Hematopoietic multipotent progenitor cell treated with erythropoietin and hydrocortisone succinate and interleukin-3 and kit ligand, for 17 days (in vitro differentiated cells): Measurements from ENCODE around the gene TM9SF4.
A peak's percentile ranks its signal among the peaks of the same experiment; 100 is the strongest.
"Not testable (repeated sequence)": the region's sequence is repeated elsewhere in the genome, so short reads cannot be mapped to it uniquely, and the experiment has no call there.

Source experiments
- DNase-seq: peaks from one replicate; pipeline ENCODE4 v3.0.0-alpha.2; 2015; ENCODE audit warnings: low spot score

Gene TM9SF4

GRCh38 chr20:32089637-32090362, 19.7 kb upstream of the TM9SF4 start:
- DNase-seq = no peak

- DNase-seq = peak; percentile 62
These were observed 17.6 kb upstream of the TM9SF4 start for GRCh38 chr20:32091888-32092346.

DNA sequence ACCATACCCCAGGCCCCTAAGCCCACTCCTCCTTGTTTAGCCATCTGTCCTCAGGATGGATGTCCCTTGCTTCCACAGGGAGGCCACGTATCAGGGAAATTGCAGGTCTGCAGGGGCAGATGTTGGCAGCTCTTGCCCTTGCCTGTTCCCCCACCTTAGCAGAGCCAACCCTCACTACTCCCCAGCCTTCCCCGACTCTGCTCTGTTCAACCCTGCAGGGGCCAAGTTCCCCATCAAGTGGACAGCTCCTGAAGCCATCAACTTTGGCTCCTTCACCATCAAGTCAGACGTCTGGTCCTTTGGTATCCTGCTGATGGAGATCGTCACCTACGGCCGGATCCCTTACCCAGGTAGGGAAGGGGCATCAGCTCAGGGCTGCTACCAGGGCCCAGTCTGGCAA, 10.7 kb upstream of the TM9SF4 start:
- DNase-seq = no peak

DNA sequence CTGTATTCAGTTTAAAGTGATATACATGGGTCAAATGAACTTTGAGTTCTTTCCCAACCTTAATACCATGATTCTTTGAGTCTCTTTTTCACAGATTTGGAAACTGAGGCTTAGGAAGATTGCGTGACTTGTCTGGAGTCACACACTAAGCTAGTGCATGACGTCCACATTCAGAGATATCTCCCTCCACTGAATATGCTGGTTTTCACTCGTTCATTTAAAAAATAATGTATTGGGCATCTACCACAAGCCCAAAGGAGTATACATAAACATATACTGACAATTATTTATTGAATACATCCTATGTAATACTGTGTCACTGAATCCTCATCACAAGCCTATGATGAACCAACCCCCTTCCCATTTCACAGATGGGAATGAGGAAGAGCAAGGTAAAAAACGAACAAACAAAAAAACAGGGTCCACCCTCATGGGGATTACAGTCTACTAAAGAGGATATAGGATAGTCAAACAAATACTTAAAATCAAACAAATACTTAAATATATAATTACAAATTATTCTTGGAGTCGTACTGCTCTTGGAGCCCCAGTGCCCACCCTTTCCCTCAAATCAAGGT, 611 bp upstream of the TM9SF4 start:
- no peak for DNase-seq

DNA sequence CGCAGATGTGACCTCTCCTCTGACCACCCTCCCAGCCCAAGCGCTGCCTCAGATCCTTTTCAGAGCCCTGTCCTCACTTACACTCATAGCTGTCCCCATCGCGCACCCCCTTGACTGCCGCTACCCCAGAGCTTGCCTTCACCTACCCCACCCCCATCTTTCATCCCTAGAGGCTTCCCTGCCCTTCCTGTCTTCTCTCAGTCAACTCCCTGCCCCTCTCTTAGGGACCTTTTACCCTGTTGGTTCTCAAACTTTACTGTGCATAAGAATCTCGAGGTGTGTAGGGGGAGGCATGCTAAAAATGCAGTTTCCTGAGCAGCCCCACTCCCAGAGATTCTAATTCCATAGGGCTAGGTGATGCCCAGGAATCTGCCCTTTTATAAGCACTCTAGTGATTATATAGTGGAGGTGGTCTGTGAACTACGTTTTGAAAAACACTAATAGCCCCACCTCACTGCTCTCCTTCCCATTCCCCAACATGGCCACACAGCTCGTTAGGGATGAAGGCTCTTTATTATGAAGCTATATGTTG, 725 bp downstream of the TM9SF4 start:
- no peak for DNase-seq

GRCh38 chr20:32110727-32111126, 1.2 kb downstream of the TM9SF4 start:
- DNase-seq = no peak

GRCh38 chr20:32111156-32111686, 1.7 kb downstream of the TM9SF4 start:
- no peak for DNase-seq

GRCh38 chr20:32111753-32112152, 2.2 kb downstream of the TM9SF4 start:
- DNase-seq = no peak

GRCh38 chr20:32112841-32113240, 3.3 kb downstream of the TM9SF4 start:
- DNase-seq = no peak

DNA sequence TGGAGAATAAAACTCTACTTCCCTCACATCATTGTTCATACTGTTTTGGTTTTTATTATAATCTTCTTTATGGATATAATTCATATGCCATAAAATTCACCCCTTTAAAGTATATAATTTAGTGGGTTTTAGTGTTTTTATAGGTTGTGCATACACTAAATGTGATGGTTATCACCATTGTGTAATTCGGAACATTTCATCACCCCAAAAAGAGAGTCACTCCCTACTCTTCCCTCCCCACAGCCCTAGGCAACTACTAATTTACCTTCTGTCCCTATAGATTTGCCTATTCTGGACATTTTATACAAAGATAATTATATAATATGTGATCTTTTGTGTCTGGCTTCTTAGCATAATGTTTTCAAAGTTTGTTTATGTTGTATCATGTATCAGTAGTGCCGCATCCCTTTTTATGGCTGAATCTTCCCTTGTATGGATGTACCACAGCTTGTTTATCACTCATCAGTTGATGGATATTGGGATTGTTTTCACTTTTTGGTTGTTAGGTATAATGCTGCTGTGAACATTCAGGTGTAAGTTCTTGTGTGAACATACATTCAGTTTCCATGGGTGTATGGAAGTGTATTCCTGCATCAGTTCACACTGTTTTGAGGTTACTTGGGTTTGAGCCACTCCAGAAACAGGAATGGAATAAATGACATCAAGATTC, 4.2 kb downstream of the TM9SF4 start:
- DNase-seq = no peak

DNA sequence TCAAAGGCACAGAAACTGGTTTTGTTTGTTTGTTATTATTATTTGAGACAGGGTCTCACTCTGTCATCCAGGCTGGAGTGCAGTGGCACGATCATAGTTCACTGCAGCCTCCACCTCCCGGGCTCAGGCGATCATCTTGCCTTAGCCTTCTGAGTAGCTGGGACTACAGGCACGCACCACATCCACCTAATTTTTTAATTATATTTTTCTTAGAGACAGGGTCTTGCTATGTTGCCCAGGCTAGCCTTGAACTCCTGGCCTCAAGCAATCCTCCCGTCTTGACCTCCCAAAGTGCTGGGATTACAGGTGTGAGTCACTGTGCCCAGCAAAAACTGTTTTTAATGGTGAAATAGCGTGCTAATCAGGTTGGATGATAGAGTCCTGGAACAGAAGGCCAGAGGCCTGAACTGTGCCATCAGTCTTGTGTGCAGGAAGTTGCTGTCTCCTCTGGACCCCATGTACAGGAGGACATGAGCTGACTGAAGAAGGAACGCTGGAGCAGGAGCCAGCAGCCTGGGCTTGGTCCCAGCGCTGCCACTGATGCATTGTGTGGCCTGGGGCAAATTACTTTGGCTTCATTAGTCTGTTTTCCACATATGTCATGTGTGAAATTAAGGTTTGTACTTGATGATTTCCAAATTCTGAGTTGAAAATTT, 4.9 kb downstream of the TM9SF4 start:
- no peak for DNase-seq

DNA sequence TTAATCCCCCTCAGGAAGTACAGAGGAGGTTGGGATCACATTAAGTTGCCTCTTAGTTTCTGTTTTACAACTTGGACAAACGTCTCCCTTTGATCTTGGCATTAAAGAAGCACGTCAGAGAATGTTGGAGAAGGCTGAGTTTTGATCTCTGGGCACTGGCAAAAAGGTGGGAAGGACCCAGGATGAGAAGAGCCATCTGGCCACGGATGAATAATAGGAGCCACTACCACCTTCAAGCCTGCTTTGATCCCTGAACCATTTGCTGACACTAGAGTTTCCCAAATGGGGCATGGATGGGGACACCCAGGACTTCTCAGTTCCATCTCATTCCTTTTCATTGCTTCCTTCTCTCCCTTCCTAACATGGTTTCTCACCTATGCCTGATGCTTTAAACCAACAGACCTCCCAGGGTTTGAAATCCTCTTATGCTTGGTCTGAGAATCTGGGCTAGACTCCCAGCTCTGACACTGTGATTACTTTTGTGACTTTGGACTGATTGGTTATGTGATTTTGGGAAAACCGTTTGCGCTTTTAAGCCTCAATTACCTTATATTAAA, 5.8 kb downstream of the TM9SF4 start:
- no peak for DNase-seq

GRCh38 chr20:32116079-32116521, 6.6 kb downstream of the TM9SF4 start:
- DNase-seq = no peak

- DNase-seq = not testable (repeated sequence)
These were observed 7.3 kb downstream of the TM9SF4 start for GRCh38 chr20:32116796-32117195.

GRCh38 chr20:32118427-32118826, 8.9 kb downstream of the TM9SF4 start:
- not testable (repeated sequence) for DNase-seq

DNA sequence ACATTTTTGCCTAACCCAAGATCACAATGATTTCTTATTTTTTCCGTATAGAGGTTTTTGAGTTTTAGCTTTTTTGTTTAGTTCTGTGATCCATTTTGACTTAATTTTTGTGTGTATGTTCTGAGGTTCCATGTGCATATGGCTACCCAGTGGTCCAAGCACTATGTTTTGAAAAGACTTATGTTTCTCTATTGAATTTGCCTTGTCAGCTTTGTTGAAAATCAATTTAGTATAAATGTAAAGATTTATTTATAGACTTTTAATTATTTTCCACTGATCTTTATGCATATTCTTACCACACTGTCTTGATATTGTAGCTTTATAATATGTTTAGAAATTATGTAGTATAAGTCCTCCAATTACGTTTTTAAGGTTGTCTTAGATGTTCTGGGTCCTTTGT, 10.2 kb downstream of the TM9SF4 start:
- no peak for DNase-seq

- DNase-seq = not testable (repeated sequence)
These were observed 12.4 kb downstream of the TM9SF4 start for GRCh38 chr20:32121908-32122307.

GRCh38 chr20:32123088-32123487, 13.6 kb downstream of the TM9SF4 start:
- no peak for DNase-seq

DNA sequence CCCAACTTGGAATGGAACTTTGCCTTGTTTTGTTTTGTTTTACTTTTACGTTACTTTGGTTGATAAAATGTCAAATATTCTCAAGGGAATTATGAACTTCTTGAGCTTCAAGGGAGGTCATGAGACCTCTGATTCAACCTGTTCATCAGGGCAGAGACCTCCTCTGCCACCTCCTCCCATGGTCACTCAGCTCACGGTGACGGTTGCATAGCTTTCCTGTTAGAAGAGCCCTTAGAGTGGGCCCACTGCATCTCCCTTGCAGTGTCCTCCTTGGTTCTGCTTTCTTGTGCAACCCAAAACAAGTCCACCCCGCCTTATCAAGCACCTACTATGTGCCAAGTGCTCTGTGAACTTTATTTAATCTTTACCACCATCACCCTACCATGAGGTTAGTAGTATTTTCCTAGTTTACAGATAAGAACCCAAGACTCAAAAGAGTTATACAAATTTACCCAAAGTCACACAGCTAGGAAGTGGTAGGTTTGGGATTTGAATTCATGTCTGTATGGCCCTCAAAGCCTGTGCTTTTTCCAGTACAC, 15.5 kb downstream of the TM9SF4 start:
- no peak for DNase-seq

DNA sequence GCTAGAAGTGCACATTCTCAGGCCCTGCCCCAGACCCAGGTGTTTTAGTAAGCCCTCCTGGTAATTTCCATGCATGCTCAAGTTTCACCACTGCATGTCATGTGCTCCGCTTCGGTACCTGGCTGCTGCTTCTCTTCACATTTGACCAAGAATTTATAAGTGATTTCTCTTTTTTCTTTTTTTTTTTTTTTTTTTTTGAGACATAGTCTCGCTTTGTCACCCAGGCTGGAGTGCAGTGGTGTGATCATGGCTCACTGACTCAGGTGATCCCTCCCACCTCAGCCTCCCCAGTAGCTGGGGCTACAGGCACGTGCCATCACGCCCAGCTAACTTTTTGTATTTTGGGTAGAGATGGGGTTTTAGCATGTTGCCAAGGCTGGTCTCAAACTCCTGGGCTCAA, 16.0 kb downstream of the TM9SF4 start:
- DNase-seq = no peak

DNA sequence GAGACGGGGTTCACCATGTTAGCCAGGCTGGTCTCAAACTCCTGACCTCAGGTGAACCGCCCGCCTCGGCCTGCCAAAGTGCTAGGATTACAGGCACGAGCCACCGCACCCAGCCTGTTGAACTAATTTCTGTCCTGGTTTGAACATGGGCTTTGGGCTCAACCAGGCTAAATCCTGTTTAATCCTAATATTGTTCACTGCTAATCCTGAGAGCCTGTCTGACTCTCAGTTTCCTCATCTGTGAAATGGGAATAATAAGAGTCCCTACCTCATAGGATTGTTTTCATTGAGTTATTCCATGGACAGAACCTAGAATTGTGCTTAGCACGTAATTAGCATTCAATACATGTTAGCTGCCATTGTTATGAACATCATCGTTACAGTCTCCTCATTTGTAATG, 17.4 kb downstream of the TM9SF4 start:
- no peak for DNase-seq

DNA sequence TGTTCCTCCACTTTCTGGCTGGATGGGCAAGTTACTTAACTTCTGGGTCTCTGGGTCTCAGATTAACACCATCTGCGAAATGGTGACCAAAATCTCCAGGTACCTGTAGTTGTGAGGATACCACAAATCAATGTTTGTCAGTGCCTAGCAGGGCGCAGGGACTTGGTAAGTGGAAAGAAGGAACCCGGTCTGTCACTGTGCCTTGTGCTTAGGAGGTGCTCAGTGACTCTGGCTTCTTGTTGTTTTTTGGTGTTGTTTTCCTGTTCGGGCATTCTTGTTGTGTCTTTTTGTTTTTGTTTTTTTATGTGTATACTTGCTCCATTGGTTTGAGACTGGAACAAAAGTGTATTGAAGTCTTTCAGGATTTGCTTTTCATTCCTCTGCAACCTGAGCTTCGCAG, 17.8 kb downstream of the TM9SF4 start:
- no peak for DNase-seq
